Measurements from ENCODE around the gene OSGIN1. TPM values are rescaled to one million over a fixed set of nuclear protein-coding genes. Genes with fewer than 3 reads are reported as not detected.

OSGIN1 gene
- total RNA-seq, 1 experiment from 2014 or later: 3.7 TPM

DNA sequence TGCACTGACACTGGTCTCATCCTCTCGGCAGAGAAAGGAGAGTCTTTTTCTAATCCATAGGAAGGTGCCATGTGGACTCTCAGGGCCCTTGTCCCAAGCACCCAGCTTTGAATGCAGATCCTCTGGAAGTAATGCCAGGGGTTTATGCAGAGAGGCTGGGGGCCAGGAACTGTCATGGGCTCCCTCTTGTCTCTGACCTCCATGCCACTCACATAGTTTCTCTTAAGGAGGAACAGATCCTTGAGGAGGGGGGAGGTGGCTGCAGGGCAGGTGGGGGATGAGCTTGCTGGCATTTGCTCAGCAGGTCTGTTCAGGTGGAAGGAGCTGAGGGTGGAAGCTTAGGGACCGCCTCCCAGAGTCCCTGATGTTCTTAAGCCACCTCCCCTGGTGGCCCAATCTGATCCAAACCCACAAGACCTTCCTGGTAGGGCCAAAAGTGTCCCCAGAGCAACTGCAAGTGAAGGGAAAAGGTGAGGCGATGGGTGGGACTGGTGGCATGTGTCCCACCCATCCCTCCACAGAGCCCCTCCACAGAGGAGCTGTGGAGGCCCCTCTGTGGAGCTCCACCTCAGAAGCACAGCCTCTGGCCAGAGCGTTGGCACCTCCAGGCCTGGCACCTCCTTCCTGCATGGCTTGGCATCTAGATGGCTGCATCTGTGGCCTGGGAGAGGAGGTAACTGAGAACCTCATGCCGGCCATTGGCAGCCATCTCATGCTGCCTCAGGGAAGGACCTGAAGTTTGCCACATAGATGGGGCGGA, 24.2 kb downstream of the OSGIN1 start:
- no peaks in the 10 kb centered on the region for H3K36me3 Mint-ChIP-seq (ENCODE audit: insufficient read depth, unreplicated experiment)
- no peak overlapping the region for H3K27ac Mint-ChIP-seq (ENCODE audit: low read depth, unreplicated experiment)
- BruUV-seq (replicated peaks): no TSS peak
- ChIA-PET POLR2A (no interaction called here), CTCF (interaction anchor here (0.7 to 2.7 kb wide), 8 partner anchors 8 to 210 kb away, joined by 3 to 14 read pairs (median 4); partner anchors contain the start of gene SLC38A8)
- intact Hi-C loops (cut with micrococcal nuclease): no loop called here
- TF ChIP-seq, protein P1, sequence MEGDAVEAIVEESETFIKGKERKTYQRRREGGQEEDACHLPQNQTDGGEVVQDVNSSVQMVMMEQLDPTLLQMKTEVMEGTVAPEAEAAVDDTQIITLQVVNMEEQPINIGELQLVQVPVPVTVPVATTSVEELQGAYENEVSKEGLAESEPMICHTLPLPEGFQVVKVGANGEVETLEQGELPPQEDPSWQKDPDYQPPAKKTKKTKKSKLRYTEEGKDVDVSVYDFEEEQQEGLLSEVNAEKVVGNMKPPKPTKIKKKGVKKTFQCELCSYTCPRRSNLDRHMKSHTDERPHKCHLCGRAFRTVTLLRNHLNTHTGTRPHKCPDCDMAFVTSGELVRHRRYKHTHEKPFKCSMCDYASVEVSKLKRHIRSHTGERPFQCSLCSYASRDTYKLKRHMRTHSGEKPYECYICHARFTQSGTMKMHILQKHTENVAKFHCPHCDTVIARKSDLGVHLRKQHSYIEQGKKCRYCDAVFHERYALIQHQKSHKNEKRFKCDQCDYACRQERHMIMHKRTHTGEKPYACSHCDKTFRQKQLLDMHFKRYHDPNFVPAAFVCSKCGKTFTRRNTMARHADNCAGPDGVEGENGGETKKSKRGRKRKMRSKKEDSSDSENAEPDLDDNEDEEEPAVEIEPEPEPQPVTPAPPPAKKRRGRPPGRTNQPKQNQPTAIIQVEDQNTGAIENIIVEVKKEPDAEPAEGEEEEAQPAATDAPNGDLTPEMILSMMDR (IDR thresholded peaks at IDR 0.05; ENCODE audit: unreplicated experiment): no peak
- H3K27me3 Mint-ChIP-seq (ENCODE audit: insufficient read depth, unreplicated experiment): peaks cover 14% of the 10 kb centered on the region
- H3K4me3 Mint-ChIP-seq (ENCODE audit: unreplicated experiment): no peak overlapping the region
- no peak for DNase-seq (ENCODE audit: unreplicated experiment)
- H3K9me3 Mint-ChIP-seq (ENCODE audit: unreplicated experiment): peaks cover 14% of the 10 kb centered on the region
- H3K4me1 Mint-ChIP-seq (ENCODE audit: insufficient read depth, unreplicated experiment): no peaks in the 10 kb centered on the region

DNA sequence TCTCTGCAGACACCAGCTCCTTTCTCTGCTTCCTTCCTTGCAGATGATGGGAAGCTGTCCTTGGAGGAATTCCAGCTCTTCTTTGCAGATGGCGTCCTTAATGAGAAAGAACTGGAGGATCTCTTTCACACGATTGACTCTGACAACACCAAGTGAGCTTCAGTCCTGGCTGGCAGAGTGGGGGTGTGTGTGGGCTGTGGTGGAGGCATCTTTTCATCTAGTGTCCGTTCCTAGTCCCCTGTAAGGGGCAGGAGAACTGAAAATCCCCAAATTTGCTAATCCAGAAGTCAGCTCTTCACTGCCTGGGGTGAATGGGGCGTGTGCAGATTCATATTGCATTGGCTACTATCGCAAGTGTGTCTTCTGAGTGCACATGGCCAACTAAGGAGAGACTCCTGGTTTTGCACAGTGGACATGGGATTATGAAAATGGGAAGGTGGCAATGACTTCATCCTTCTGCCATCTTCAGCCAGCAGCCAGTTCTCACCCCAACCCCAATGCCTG, 25.4 kb downstream of the OSGIN1 start:
- Mint-ChIP-seq H3K27ac (ENCODE audit: low read depth, unreplicated experiment) (no peak overlapping the region), H3K4me3 (ENCODE audit: unreplicated experiment) (no peak overlapping the region), H3K36me3 (ENCODE audit: insufficient read depth, unreplicated experiment) (no peaks in the 10 kb centered on the region)

DNA sequence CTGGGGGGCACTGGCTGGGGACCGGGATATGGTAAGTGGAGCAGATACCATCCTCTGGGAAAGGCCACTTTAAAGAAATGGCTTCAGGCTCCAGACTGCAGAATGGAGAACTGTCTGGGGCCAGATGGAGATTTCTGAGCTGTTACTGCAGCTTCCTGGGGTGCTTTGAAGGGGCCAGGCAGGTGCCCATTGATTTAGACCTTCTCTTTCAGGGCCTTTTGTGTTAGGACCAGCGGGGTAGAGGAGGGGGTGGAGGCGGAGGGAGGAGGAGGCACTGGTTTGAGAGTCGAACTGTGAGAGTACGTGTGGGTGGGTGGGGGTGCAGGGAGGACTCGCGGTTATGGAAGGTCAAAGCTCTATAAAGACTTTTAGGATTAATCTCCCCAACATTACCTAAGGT, 26.4 kb downstream of the OSGIN1 start:
- TF ChIP-seq, protein P1 (IDR thresholded peaks at IDR 0.05; ENCODE audit: unreplicated experiment): no peak
- CTCF ChIA-PET: interaction anchor here (0.6 to 2.7 kb wide), 6 partner anchors 18 to 178 kb away, joined by 3 to 14 read pairs (median 4); no protein-coding TSS in a partner anchor
- Mint-ChIP-seq H3K27me3 (ENCODE audit: insufficient read depth, unreplicated experiment) (peaks cover 9% of the 10 kb centered on the region), H3K36me3 (ENCODE audit: insufficient read depth, unreplicated experiment) (no peaks in the 10 kb centered on the region), H3K27ac (ENCODE audit: low read depth, unreplicated experiment) (no peak overlapping the region), H3K4me3 (ENCODE audit: unreplicated experiment) (no peak overlapping the region), H3K4me1 (ENCODE audit: insufficient read depth, unreplicated experiment) (no peaks in the 10 kb centered on the region), H3K9me3 (ENCODE audit: unreplicated experiment) (peaks cover 14% of the 10 kb centered on the region)
- BruUV-seq (replicated peaks): no TSS peak
- intact Hi-C loops (cut with micrococcal nuclease): no loop called here
- DNase-seq (ENCODE audit: unreplicated experiment): no peak
- POLR2A ChIA-PET: interaction anchor here (1.5 kb wide), 1 partner anchor 10 kb away, joined by 3 read pairs; no protein-coding TSS in a partner anchor

More for the DNA sequence above, 25.4 kb downstream of the OSGIN1 start:
- no TSS peak for BruUV-seq (replicated peaks)
- H3K4me1 Mint-ChIP-seq (ENCODE audit: insufficient read depth, unreplicated experiment): no peaks in the 10 kb centered on the region
- DNase-seq (ENCODE audit: unreplicated experiment): no peak
- TF ChIP-seq, protein P1 (IDR thresholded peaks at IDR 0.05; ENCODE audit: unreplicated experiment): no peak
- peaks cover 14% of the 10 kb centered on the region for H3K9me3 Mint-ChIP-seq (ENCODE audit: unreplicated experiment)
- ChIA-PET CTCF (interaction anchor here (0.5 to 2.7 kb wide), 10 partner anchors 10 to 209 kb away, joined by 3 to 14 read pairs (median 4); no protein-coding TSS in a partner anchor), POLR2A (no interaction called here)
- intact Hi-C loops (cut with micrococcal nuclease): no loop called here
- H3K27me3 Mint-ChIP-seq (ENCODE audit: insufficient read depth, unreplicated experiment): peaks cover 14% of the 10 kb centered on the region

DNA sequence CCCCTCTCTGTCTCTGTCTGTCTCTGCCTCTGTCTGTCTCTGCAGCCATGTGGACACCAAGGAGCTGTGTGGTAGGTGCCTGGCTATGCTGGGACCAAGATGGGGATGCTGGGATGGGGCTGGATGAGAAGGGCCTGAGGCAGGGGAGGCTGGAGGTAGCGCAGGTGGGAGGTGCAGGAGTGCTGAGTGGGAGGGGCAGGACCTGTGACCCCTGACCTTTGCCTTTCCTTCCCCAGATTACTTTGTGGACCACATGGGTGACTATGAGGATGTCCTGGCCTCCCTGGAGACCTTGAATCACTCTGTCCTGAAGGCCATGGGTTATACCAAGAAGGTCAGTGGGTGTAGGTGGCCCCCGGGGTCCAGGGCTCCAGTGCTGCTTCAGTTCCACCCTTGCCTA, 27.8 kb downstream of the OSGIN1 start:
- CTCF ChIA-PET: interaction anchor here (0.7 to 1.0 kb wide), 4 partner anchors 9 to 85 kb away, joined by 3 to 5 read pairs (median 3); no protein-coding TSS in a partner anchor
- H3K4me1 Mint-ChIP-seq (ENCODE audit: insufficient read depth, unreplicated experiment): no peaks in the 10 kb centered on the region
- POLR2A ChIA-PET: interaction anchor here (1.5 kb wide), 1 partner anchor 8 kb away, joined by 3 read pairs; no protein-coding TSS in a partner anchor
- no peak overlapping the region for H3K4me3 Mint-ChIP-seq (ENCODE audit: unreplicated experiment)
- no peak overlapping the region for H3K27ac Mint-ChIP-seq (ENCODE audit: low read depth, unreplicated experiment)
- no peaks in the 10 kb centered on the region for H3K36me3 Mint-ChIP-seq (ENCODE audit: insufficient read depth, unreplicated experiment)
- intact Hi-C loops (cut with micrococcal nuclease): no loop called here
- no peak for DNase-seq (ENCODE audit: unreplicated experiment)
- H3K27me3 Mint-ChIP-seq (ENCODE audit: insufficient read depth, unreplicated experiment): peaks cover under 1% of the 10 kb centered on the region
- BruUV-seq (replicated peaks): no TSS peak
- TF ChIP-seq, protein P1 (IDR thresholded peaks at IDR 0.05; ENCODE audit: unreplicated experiment): no peak
- H3K9me3 Mint-ChIP-seq (ENCODE audit: unreplicated experiment): peaks cover 14% of the 10 kb centered on the region
